IMR-90 (cell line): ENCODE data around the gene ANKRD44. TPM values are rescaled to one million over a fixed set of nuclear protein-coding genes. Genes with fewer than 3 reads are reported as not detected.

Source experiments
- ATAC-seq: fragments of 200-7000 bp; cut with Tn5 transposase; 2 replicates; pipeline ENCODE4 v1.9.1; 2020; ENCODE audit warnings: low read depth, mild to moderate bottlenecking, moderate library complexity
- BruUV-seq: library from RNA; stranded (reverse); fragments of 400-500 nt; replicated peaks from 2 replicates; lab custom pipeline; 2021; lab: Mats Ljungman, UMichigan
- CTCF ChIA-PET: fragments of 300-600 bp; formaldehyde crosslinking; extraction: SDS; loops from one replicate; lab custom pipeline; 2021; ENCODE audit warnings: antibody characterized with exemption; lab: Yijun Ruan, JAX
- POLR2A ChIA-PET: fragments of 300-600 bp; sonication (Branson Sonifier 250); formaldehyde crosslinking; loops from one replicate; lab custom pipeline; 2022; ENCODE audit warnings: antibody characterized with exemption; ENCODE audit not compliant: unreplicated experiment; lab: Charles Lee
- DNase-seq: peaks from one replicate; pipeline ENCODE4 v3.0.0; 2013
- H2AFZ ChIP-seq: replicated peaks from 2 replicates; pipeline ENCODE3; 2013; ENCODE audit warnings: low read length, mild to moderate bottlenecking; ENCODE audit not compliant: poor library complexity
- H2AK5ac ChIP-seq: 2 replicates; pipeline ENCODE4 v1.6.1; 2013; ENCODE audit warnings: low read depth, low read length, inconsistent platforms
- H2AK9ac ChIP-seq: replicated peaks from 2 replicates; pipeline ENCODE3; 2013; ENCODE audit warnings: mild to moderate bottlenecking, low read depth, low read length, moderate library complexity; ENCODE audit not compliant: poor library complexity
- H2BK120ac ChIP-seq: 2 replicates; pipeline ENCODE4 v1.6.1; 2013; ENCODE audit warnings: low read depth, low read length, inconsistent platforms
- H2BK15ac ChIP-seq: 3 replicates; pipeline ENCODE4 v1.6.1; 2013; ENCODE audit warnings: low read depth, low read length, inconsistent platforms
- H2BK20ac ChIP-seq: 2 replicates; pipeline ENCODE4 v1.6.1; 2013; ENCODE audit warnings: low read depth, mild to moderate bottlenecking, inconsistent platforms, low read length, moderate library complexity
- H2BK5ac ChIP-seq: 2 replicates; pipeline ENCODE4 v1.6.1; 2013; ENCODE audit warnings: mild to moderate bottlenecking, low read depth, low read length, inconsistent platforms; ENCODE audit not compliant: poor library complexity, severe bottlenecking
- H3K14ac ChIP-seq: replicated peaks from 2 replicates; pipeline ENCODE4 v1.6.1; 2013; ENCODE audit warnings: low read depth, low read length, inconsistent platforms
- H3K18ac ChIP-seq: 2 replicates; pipeline ENCODE4 v1.6.1; 2013; ENCODE audit warnings: low read depth, low read length, control low read depth
- H3K23ac ChIP-seq: 2 replicates; pipeline ENCODE4 v1.6.1; 2013; ENCODE audit warnings: low read depth, low read length, inconsistent platforms
- H3K27ac ChIP-seq: 2 replicates; pipeline ENCODE4 v1.5.1; 2013; ENCODE audit warnings: mild to moderate bottlenecking, control low read depth, low read length; ENCODE audit not compliant: insufficient read depth
- H3K27me3 ChIP-seq: 2 replicates; pipeline ENCODE4 v1.6.1; 2013; ENCODE audit warnings: low read length; ENCODE audit not compliant: control insufficient read depth, insufficient read depth
- H3K36me3 ChIP-seq: 2 replicates; pipeline ENCODE4 v1.6.1; 2013; ENCODE audit warnings: low read length, mixed read lengths; ENCODE audit not compliant: control insufficient read depth, insufficient read depth
- H3K4ac ChIP-seq: 2 replicates; pipeline ENCODE4 v1.6.1; 2013; ENCODE audit warnings: low read depth, low read length, inconsistent platforms
- H3K4me1 ChIP-seq: 2 replicates; pipeline ENCODE4 v1.6.1; 2013; ENCODE audit warnings: low read length, mixed read lengths; ENCODE audit not compliant: control insufficient read depth, insufficient read depth
- H3K4me2 ChIP-seq: 2 replicates; pipeline ENCODE4 v1.6.1; 2013; ENCODE audit warnings: low read depth, mild to moderate bottlenecking, control low read depth, low read length, moderate library complexity
- H3K4me3 ChIP-seq: 2 replicates; pipeline ENCODE4 v1.5.1; 2013; ENCODE audit warnings: low read depth, mild to moderate bottlenecking, control low read depth, low read length, moderate library complexity; ENCODE audit not compliant: insufficient read depth
- H3K56ac ChIP-seq: 2 replicates; pipeline ENCODE4 v1.6.1; 2013; ENCODE audit warnings: low read length, inconsistent platforms; ENCODE audit not compliant: insufficient read depth; ENCODE audit errors: extremely low read depth
- H3K79me1 ChIP-seq, 2 experiments: 2 replicates each; pipeline ENCODE4 v1.6.1; 2013; ENCODE audit warnings: low read length in 2 of 2, inconsistent platforms in 1 of 2, low read depth in 1 of 2
- H3K9ac ChIP-seq: 2 replicates; pipeline ENCODE4 v1.6.1; 2013; ENCODE audit warnings: low read depth, low read length, control low read depth
- H3K9me1 ChIP-seq: 2 replicates; pipeline ENCODE4 v1.6.1; 2013; ENCODE audit warnings: low read length, inconsistent platforms; ENCODE audit not compliant: insufficient read depth
- H3K9me3 ChIP-seq: 2 replicates; pipeline ENCODE4 v1.6.1; 2013; ENCODE audit warnings: low read length; ENCODE audit not compliant: control insufficient read depth, insufficient read depth
- H4K20me1 ChIP-seq: 2 replicates; pipeline ENCODE4 v1.6.1; 2013; ENCODE audit warnings: low read length, inconsistent platforms; ENCODE audit not compliant: insufficient read depth
- H4K5ac ChIP-seq: 2 replicates; pipeline ENCODE4 v1.6.1; 2013; ENCODE audit warnings: mild to moderate bottlenecking, low read depth, low read length, control low read depth
- H4K8ac ChIP-seq, 2 experiments: 2 replicates each; pipeline ENCODE4 v1.6.1; 2013; ENCODE audit warnings: low read depth in 2 of 2, low read length in 2 of 2, control low read depth in 1 of 2, inconsistent platforms in 1 of 2
- H4K91ac ChIP-seq: 2 replicates; pipeline ENCODE4 v1.6.1; 2013; ENCODE audit warnings: low read depth, low read length, inconsistent platforms; ENCODE audit not compliant: insufficient read depth
- BHLHE40 ChIP-seq: fragments of 150-350 bp; IDR thresholded peaks from 2 replicates; pipeline ENCODE4 v1.6.1; 2016; ENCODE audit warnings: mild to moderate bottlenecking, low read depth, low read length
- CEBPB ChIP-seq: IDR thresholded peaks from 2 replicates; pipeline ENCODE4 v1.6.1; 2012; ENCODE audit warnings: low read depth, low read length, improper control_type of control experiment
- CHD1 ChIP-seq: IDR thresholded peaks from 2 replicates; pipeline ENCODE4 v1.6.1; 2012; ENCODE audit warnings: low read depth, low read length, improper control_type of control experiment
- FOS ChIP-seq: fragments of 150-350 bp; IDR thresholded peaks from 2 replicates; pipeline ENCODE4 v1.6.1; 2016; ENCODE audit warnings: low read depth, low read length
- MAFK ChIP-seq: IDR thresholded peaks from 2 replicates; pipeline ENCODE4 v1.6.1; 2012; ENCODE audit warnings: low read depth, low read length, improper control_type of control experiment
- MAZ ChIP-seq: IDR thresholded peaks from 2 replicates; pipeline ENCODE4 v1.6.1; 2012; ENCODE audit warnings: low read depth, mild to moderate bottlenecking, low read length, improper control_type of control experiment, moderate library complexity, borderline replicate concordance
- MXI1 ChIP-seq: IDR thresholded peaks from 2 replicates; pipeline ENCODE4 v1.6.1; 2012; ENCODE audit warnings: low read depth, mild to moderate bottlenecking, low read length, moderate library complexity, borderline replicate concordance
- POLR2A ChIP-seq: IDR thresholded peaks from 2 replicates; pipeline ENCODE4 v1.6.1; 2012; ENCODE audit warnings: mild to moderate bottlenecking, low read depth, low read length
- RAD21 ChIP-seq: IDR thresholded peaks from 2 replicates; pipeline ENCODE4 v1.6.1; 2012; ENCODE audit warnings: low read length, improper control_type of control experiment
- RCOR1 ChIP-seq: IDR thresholded peaks from 2 replicates; pipeline ENCODE4 v1.6.1; 2012; ENCODE audit warnings: mild to moderate bottlenecking, low read length, improper control_type of control experiment; ENCODE audit not compliant: insufficient replicate concordance
- RFX5 ChIP-seq: IDR thresholded peaks from 2 replicates; pipeline ENCODE4 v1.8.0; 2012; ENCODE audit warnings: low read depth, mild to moderate bottlenecking, low read length, moderate library complexity
- SMC3 ChIP-seq: fragments of 150-350 bp; IDR thresholded peaks from 2 replicates; pipeline ENCODE4 v1.6.1; 2016; ENCODE audit warnings: low read depth, mild to moderate bottlenecking, antibody characterized with exemption, low read length, moderate library complexity
- dilution Hi-C: fragments of 300-500 bp; cut with HindIII; formaldehyde crosslinking; loops from one replicate; pipeline ENCODE4 v1.14.3; 2018; ENCODE audit warnings: low sequenced_read_pairs; ENCODE audit not compliant: unreplicated experiment
- in situ Hi-C: fragments of 300-500 bp; cut with MboI; formaldehyde crosslinking; loops from 3 replicates; pipeline ENCODE4 v1.14.3; 2019; ENCODE audit warnings: low sequenced_read_pairs, inconsistent platforms, mixed read lengths
- intact Hi-C: fragments of 100-400 bp; cut with micrococcal nuclease; formaldehyde crosslinking; loops from 2 replicates; pipeline ENCODE4 v1.10.0; 2022
- polyA plus RNA-seq, 3 experiments: library from polyadenylated mRNA; depleted of rRNA; stranded (reverse); fragments of >200 nt; gene quantifications; 2 replicates each; pipeline ENCODE4 v1.2.3, GENCODE V29; 2012; ENCODE audit warnings: low replicate concordance in 1 of 3
- total RNA-seq: library from RNA; depleted of rRNA; stranded (reverse); fragments of >200 nt; gene quantifications from 2 replicates; pipeline ENCODE4 v1.2.3, GENCODE V29; 2012
- TF ChIP-seq, protein P1 (sequence below): fragments of 150-350 bp; IDR thresholded peaks from 2 replicates; pipeline ENCODE4 v1.6.1; 2016; ENCODE audit warnings: low read depth, mild to moderate bottlenecking, low read length, moderate library complexity, borderline replicate concordance
- TF ChIP-seq, protein P2 (sequence below): fragments of 150-350 bp; IDR thresholded peaks from 2 replicates; pipeline ENCODE4 v1.6.1; 2017; ENCODE audit warnings: mild to moderate bottlenecking, antibody characterized with exemption, low read length, low read depth
- TF ChIP-seq, protein P3 (sequence below): conservative IDR thresholded peaks from 2 replicates; pipeline ENCODE4 v1.5.1; 2012; ENCODE audit warnings: mild to moderate bottlenecking, low read depth, low read length, improper control_type of control experiment

ANKRD44 gene
- total and polyA plus RNA-seq, 2 of the 4 experiments (the other 2 are of a cell fraction), result 5.2 to 15.6 TPM

DNA sequence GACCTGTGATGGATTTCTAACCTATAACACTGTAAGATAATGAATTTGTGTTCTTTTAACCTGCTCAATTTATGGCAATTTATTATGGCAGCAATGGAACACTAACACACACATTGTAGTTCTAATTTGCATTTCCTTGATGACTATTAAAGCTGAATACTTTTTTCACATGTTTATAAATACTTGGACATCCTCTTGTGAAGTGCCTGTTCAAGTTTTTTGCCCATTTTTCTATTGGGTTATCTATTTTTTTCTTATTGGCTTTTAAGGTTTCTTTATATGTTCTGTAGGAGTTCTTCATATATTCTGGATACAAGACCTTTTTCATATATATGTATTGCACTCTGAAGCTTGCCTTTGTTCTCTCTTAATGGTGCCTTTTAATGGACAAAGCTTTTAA, 255.5 kb downstream of the ANKRD44 start:
- Histone ChIP-seq H3K4me1 (no peaks in the 10 kb centered on the region), H3K27me3 (no peaks in the 10 kb centered on the region), H3K14ac (no peak overlapping the region), H3K23ac (no peak overlapping the region), H3K36me3 (no peaks in the 10 kb centered on the region), H3K9me3 (peaks cover 2% of the 10 kb centered on the region; the same call in 1 of the 2 replicates), H3K18ac (no peak overlapping the region), H2AFZ (no peak overlapping the region), H2BK120ac (no peak overlapping the region), H4K5ac (no peak overlapping the region), H4K8ac (no peak overlapping the region), H2BK20ac (no peak overlapping the region), H2BK15ac (no peak overlapping the region), H3K4me2 (no peak overlapping the region), H3K9me1 (no peaks in the 10 kb centered on the region), H3K9ac (no peak overlapping the region), H3K27ac (no peak overlapping the region), H4K20me1 (no peaks in the 10 kb centered on the region), H3K56ac (no peak overlapping the region), H2AK5ac (no peak overlapping the region), H2AK9ac (no peak overlapping the region), H3K4me3 (no peak overlapping the region), H3K79me1 (no peaks in the 10 kb centered on the region), H2BK5ac (no peak overlapping the region), H3K4ac (no peak overlapping the region), H4K91ac (no peak overlapping the region)
- no TSS peak for BruUV-seq
- in situ Hi-C loops, result no loop called here
- POLR2A ChIA-PET, result no interaction called here
- TF ChIP-seq, protein P1, sequence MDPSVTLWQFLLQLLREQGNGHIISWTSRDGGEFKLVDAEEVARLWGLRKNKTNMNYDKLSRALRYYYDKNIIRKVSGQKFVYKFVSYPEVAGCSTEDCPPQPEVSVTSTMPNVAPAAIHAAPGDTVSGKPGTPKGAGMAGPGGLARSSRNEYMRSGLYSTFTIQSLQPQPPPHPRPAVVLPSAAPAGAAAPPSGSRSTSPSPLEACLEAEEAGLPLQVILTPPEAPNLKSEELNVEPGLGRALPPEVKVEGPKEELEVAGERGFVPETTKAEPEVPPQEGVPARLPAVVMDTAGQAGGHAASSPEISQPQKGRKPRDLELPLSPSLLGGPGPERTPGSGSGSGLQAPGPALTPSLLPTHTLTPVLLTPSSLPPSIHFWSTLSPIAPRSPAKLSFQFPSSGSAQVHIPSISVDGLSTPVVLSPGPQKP, result no peak
- no peak for TF ChIP-seq BHLHE40
- no peak for TF ChIP-seq MXI1
- TF ChIP-seq RAD21, result no peak
- no peak for TF ChIP-seq RFX5
- TF ChIP-seq POLR2A, result no peak
- TF ChIP-seq CHD1, result no peak
- TF ChIP-seq RCOR1, result no peak
- no peak for TF ChIP-seq FOS
- TF ChIP-seq CEBPB, result no peak
- TF ChIP-seq, protein P2, sequence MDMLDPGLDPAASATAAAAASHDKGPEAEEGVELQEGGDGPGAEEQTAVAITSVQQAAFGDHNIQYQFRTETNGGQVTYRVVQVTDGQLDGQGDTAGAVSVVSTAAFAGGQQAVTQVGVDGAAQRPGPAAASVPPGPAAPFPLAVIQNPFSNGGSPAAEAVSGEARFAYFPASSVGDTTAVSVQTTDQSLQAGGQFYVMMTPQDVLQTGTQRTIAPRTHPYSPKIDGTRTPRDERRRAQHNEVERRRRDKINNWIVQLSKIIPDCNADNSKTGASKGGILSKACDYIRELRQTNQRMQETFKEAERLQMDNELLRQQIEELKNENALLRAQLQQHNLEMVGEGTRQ, result no peak
- TF ChIP-seq MAZ, result no peak
- TF ChIP-seq, protein P3, sequence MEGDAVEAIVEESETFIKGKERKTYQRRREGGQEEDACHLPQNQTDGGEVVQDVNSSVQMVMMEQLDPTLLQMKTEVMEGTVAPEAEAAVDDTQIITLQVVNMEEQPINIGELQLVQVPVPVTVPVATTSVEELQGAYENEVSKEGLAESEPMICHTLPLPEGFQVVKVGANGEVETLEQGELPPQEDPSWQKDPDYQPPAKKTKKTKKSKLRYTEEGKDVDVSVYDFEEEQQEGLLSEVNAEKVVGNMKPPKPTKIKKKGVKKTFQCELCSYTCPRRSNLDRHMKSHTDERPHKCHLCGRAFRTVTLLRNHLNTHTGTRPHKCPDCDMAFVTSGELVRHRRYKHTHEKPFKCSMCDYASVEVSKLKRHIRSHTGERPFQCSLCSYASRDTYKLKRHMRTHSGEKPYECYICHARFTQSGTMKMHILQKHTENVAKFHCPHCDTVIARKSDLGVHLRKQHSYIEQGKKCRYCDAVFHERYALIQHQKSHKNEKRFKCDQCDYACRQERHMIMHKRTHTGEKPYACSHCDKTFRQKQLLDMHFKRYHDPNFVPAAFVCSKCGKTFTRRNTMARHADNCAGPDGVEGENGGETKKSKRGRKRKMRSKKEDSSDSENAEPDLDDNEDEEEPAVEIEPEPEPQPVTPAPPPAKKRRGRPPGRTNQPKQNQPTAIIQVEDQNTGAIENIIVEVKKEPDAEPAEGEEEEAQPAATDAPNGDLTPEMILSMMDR, result no peak
- TF ChIP-seq SMC3, result no peak
- TF ChIP-seq MAFK, result no peak
- CTCF ChIA-PET, result interaction anchor here (0.6 kb wide), 1 partner anchor 404 kb away, joined by 7 read pairs; no protein-coding TSS in a partner anchor
- DNase-seq (no peak), ATAC-seq (no peak)
- intact Hi-C loops, result no loop called here
- dilution Hi-C loops, result no loop called here
